ENCODE data around the gene ZNF689.

DNA sequence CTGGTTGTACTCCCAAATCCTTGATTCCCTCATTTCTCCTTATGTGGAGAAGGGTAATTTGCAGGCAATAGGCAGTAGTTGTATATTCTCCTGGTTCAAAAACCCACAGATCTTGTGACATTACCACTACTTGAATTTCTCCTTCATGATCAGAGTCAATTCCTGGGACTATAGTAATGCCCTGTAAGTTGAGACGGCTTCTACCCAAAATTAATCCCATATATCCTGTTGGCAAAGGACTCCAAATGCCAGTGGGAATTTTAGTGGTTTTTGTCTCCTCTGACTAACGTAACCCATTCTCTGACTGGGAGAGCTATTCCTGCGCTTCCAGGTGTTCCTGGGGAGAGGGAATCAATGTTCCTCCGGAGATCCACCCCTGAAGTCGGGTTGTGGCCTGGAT lies 11.6 kb upstream of the ZNF689 start:
- TF ChIP-seq CEBPB (IDR thresholded peaks at IDR 0.05), result no peak
- TF ChIP-seq, protein P1, sequence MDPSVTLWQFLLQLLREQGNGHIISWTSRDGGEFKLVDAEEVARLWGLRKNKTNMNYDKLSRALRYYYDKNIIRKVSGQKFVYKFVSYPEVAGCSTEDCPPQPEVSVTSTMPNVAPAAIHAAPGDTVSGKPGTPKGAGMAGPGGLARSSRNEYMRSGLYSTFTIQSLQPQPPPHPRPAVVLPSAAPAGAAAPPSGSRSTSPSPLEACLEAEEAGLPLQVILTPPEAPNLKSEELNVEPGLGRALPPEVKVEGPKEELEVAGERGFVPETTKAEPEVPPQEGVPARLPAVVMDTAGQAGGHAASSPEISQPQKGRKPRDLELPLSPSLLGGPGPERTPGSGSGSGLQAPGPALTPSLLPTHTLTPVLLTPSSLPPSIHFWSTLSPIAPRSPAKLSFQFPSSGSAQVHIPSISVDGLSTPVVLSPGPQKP (IDR thresholded peaks at IDR 0.05; ENCODE audit: low read depth, low read length), result no peak
- no peak for TF ChIP-seq CTCF (IDR thresholded peaks at IDR 0.05)
- no peak for TF ChIP-seq POLR2A (IDR thresholded peaks at IDR 0.05; ENCODE audit: low read length)
- no peak for TF ChIP-seq EP300 (IDR thresholded peaks at IDR 0.05)
- no peak for TF ChIP-seq REST (IDR thresholded peaks at IDR 0.05)
- no peak for TF ChIP-seq MAX (IDR thresholded peaks at IDR 0.05)
- no peak for TF ChIP-seq KDM1A (IDR thresholded peaks at IDR 0.05; ENCODE audit: low read depth)
- TF ChIP-seq JUN (IDR thresholded peaks at IDR 0.05), result no peak

Data from A549 (cell line).